ENCODE data around the gene RBM15.

RBM15 gene

DNA sequence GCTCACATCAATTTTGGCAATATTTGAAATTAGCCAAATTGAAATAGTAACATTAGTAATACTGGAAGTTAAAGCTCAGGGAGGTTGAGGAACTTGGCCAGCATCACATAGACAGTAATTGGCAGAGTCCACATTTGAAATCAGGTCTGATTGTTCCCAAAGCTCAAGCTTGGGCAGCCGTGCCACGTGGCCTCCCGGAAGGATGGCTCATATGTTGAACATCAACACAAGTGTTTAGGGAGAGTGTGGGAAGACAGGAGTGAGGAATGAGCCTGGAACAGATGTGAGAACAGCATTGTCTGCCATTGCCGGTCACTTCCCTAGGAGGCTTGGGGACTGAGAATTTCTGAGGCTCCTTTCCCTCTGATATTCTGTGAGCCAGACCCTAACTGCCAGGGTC lies 40.2 kb upstream of the RBM15 start:
- no peak for TF ChIP-seq CTCF (IDR thresholded peaks at IDR 0.05; ENCODE audit: control extremely low read depth, extremely low read depth, low read depth, missing control alignments)
- POLR2A ChIA-PET, result no interaction called here
- CTCF ChIA-PET, result interaction anchor here (1.1 to 6.6 kb wide), 8 partner anchors 11 to 197 kb away, joined by 3 to 40 read pairs (median 4); no protein-coding TSS in a partner anchor
- no peak for DNase-seq (ENCODE audit: extremely low spot score)

- TF ChIP-seq CTCF (IDR thresholded peaks at IDR 0.05; ENCODE audit: control extremely low read depth, extremely low read depth, low read depth, missing control alignments), result no peak
- no peak for DNase-seq (ENCODE audit: extremely low spot score)
- ChIA-PET CTCF (interaction anchor here (0.8 to 6.6 kb wide), 10 partner anchors 10 to 730 kb away, joined by 3 to 40 read pairs (median 4); no protein-coding TSS in a partner anchor), POLR2A (no interaction called here)
Measured at GRCh38 chr1:110300412-110301085, 38.6 kb upstream of the RBM15 start.

- DNase-seq (ENCODE audit: extremely low spot score), result no peak
- ChIA-PET CTCF (interaction anchor here (1.0 to 6.6 kb wide), 4 partner anchors 10 to 106 kb away, joined by 4 to 40 read pairs (median 18); no protein-coding TSS in a partner anchor), POLR2A (no interaction called here)
- TF ChIP-seq CTCF (IDR thresholded peaks at IDR 0.05; ENCODE audit: control extremely low read depth, extremely low read depth, low read depth, missing control alignments), result no peak
Measured at GRCh38 chr1:110302836-110303235, 36.3 kb upstream of the RBM15 start.

- ChIA-PET POLR2A (no interaction called here), CTCF (interaction anchor here (1.7 to 4.4 kb wide), 4 partner anchors 90 to 109 kb away, joined by 4 to 27 read pairs (median 14); no protein-coding TSS in a partner anchor)
- no peak for TF ChIP-seq CTCF (IDR thresholded peaks at IDR 0.05; ENCODE audit: control extremely low read depth, extremely low read depth, low read depth, missing control alignments)
- DNase-seq (ENCODE audit: extremely low spot score), result no peak
Measured at GRCh38 chr1:110305900-110306420, 33.2 kb upstream of the RBM15 start.

DNA sequence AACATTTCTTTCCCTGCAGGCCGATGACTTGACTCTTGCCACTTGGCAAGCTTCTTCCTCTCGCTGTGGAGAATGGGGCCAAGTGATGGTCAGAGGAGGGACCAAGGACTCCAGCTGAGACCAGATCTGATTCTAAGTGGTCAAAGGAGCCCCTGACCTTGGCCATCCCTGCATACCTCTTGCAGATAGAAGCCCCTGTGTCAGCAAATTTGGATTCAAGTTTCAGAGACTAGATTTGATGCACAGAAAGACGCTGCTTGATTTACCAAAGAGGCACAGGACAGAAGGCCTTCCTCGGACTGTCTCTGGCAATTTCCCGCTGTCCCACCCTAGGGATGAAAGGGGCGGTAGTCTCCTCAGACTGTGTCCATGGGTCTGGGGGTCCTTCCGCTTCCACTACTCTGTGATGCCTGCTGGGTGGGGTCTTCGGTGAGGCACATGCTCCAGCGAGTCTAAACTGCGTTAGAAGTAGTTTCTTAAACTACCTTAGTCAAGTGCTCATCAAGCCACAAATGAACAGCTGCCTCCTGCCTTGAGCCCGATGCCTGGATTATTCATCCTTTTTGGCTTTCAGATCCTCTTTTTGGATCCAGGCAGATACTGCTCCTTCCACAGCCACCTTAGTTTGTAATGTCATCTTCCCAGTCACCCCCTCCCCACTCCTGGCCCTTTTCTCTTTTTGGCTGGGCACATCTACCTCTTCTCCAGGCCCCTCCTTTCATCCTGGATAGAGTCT lies 31.8 kb upstream of the RBM15 start:
- ChIA-PET POLR2A (no interaction called here), CTCF (interaction anchor here (1.7 to 13.9 kb wide), 4 partner anchors 98 to 111 kb away, joined by 6 to 352 read pairs (median 105); partner anchors contain the start of gene KCNC4)
- TF ChIP-seq CTCF (IDR thresholded peaks at IDR 0.05; ENCODE audit: control extremely low read depth, extremely low read depth, low read depth, missing control alignments), result no peak
- no peak for DNase-seq (ENCODE audit: extremely low spot score)

DNA sequence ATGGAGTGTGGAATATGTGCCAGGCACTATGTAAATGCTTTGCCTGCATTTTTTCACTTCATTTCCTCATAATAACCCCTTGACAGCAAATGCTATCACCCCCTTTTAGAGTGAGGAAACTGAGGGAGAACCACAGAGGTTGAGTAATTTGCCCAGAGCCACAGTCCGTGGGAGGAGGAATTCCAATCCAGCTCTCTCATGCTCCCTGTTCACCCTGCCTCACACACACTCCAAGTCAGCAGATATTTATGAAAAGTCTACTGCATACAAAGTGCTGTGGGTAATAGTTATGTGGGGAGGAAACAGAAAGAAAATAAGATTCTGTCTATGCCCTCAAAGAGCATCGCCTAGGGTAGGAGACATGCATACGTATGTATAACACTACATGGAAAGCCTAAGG lies 30.9 kb upstream of the RBM15 start:
- no peak for DNase-seq (ENCODE audit: extremely low spot score)
- no peak for TF ChIP-seq CTCF (IDR thresholded peaks at IDR 0.05; ENCODE audit: control extremely low read depth, extremely low read depth, low read depth, missing control alignments)
- ChIA-PET POLR2A (no interaction called here), CTCF (interaction anchor here (1.7 to 13.9 kb wide), 3 partner anchors 99 to 111 kb away, joined by 6 to 352 read pairs (median 204); partner anchors contain the start of gene KCNC4)
